Upper lobe of right lung (tissue), 1 donor: Measurements from ENCODE around the gene FRS3. TPM values are rescaled to one million over a fixed set of nuclear protein-coding genes. Genes with fewer than 3 reads are reported as not detected.

Source experiments
- ATAC-seq: fragments of 200-7000 bp; cut with Tn5 transposase; one replicate; pipeline ENCODE4 v1.9.1; 2020; ENCODE audit warnings: mild to moderate bottlenecking, moderate library complexity
- DNase-seq: peaks from one replicate; pipeline ENCODE4 v3.0.0-alpha.2; 2020
- H3K27ac ChIP-seq: fragments of 200-600 bp; one replicate; pipeline ENCODE4 v1.8.0; 2022
- H3K27me3 ChIP-seq: fragments of 200-600 bp; one replicate; pipeline ENCODE4 v1.8.0; 2022; ENCODE audit warnings: mild to moderate bottlenecking
- H3K36me3 ChIP-seq: fragments of 200-600 bp; one replicate; pipeline ENCODE4 v1.8.0; 2022
- H3K4me1 ChIP-seq: fragments of 200-600 bp; one replicate; pipeline ENCODE4 v1.8.0; 2022
- H3K4me3 ChIP-seq: fragments of 200-600 bp; one replicate; pipeline ENCODE4 v1.8.0; 2022; ENCODE audit warnings: mild to moderate bottlenecking
- H3K9me3 ChIP-seq: fragments of 200-600 bp; one replicate; pipeline ENCODE4 v1.8.0; 2022
- intact Hi-C: fragments of 100-400 bp; cut with DNase I; formaldehyde crosslinking; loops from one replicate; pipeline ENCODE4 v1.11.0; 2022
- total RNA-seq: library from RNA; stranded (reverse); fragmentation: NEBNext Ultra II Directional; extraction: Animal tissue kit (Norgen Biotek cat#: 25700); gene quantifications from one replicate; pipeline ENCODE4 v1.2.1, GENCODE V29; 2021
- TF ChIP-seq, protein P1 (sequence below): fragments of 200-600 bp; IDR thresholded peaks from one replicate; pipeline ENCODE4 v1.8.0; 2022; ENCODE audit warnings: antibody characterized with exemption
- donor health status: DM: no; HTN: yes; CAD: no; lungs with severe emphysema.

FRS3 gene
- total RNA-seq, 1 donor from 2014 or later, result 8.5 TPM

DNA sequence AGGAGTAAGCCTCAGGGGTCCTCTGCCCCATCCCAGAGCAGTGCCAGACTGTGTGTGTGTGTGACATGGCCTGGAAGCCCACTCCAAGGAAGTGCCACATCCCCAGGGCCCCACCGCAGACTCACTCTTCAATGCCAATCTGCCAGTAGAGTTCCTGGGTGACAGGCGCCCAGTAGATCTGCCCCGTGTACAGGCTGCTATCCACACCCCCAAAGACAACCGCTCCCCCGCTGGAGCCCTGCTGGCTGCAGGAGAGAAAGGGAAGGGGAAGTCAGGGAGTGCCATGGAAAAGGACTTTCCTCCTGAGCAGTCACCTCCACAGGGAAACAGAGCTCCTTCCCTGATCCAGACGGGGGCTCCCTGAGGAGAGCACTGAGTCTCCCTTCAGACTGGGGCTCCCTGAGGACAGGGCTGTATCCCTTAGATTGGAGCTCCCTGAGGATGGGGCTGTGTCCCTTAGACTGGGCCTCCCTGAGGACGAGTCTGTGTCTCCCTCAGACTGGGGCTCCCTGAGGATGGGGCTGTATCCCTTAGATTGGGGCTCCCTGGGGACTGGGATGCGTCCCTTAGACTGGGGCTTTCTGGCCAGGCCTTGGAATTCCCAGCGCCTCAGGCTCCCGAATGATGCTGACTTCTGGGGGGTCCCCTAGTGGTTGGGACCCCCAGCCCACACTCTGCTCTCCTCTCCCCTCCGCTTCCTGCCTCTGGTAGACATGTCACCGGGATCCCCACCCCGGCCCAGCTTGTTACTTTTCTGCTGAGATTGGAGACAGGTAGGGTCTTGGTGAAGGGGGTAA is 39.1 kb downstream of the FRS3 start:
- DNase-seq (no peak), ATAC-seq (no peak)
- Histone ChIP-seq H3K27ac (no peak overlapping the region), H3K4me3 (no peak overlapping the region), H3K9me3 (no peaks in the 10 kb centered on the region), H3K27me3 (no peaks in the 10 kb centered on the region), H3K4me1 (no peaks in the 10 kb centered on the region), H3K36me3 (no peaks in the 10 kb centered on the region)
- intact Hi-C loops, result no loop called here
- TF ChIP-seq, protein P1, sequence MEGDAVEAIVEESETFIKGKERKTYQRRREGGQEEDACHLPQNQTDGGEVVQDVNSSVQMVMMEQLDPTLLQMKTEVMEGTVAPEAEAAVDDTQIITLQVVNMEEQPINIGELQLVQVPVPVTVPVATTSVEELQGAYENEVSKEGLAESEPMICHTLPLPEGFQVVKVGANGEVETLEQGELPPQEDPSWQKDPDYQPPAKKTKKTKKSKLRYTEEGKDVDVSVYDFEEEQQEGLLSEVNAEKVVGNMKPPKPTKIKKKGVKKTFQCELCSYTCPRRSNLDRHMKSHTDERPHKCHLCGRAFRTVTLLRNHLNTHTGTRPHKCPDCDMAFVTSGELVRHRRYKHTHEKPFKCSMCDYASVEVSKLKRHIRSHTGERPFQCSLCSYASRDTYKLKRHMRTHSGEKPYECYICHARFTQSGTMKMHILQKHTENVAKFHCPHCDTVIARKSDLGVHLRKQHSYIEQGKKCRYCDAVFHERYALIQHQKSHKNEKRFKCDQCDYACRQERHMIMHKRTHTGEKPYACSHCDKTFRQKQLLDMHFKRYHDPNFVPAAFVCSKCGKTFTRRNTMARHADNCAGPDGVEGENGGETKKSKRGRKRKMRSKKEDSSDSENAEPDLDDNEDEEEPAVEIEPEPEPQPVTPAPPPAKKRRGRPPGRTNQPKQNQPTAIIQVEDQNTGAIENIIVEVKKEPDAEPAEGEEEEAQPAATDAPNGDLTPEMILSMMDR, result no peak

DNA sequence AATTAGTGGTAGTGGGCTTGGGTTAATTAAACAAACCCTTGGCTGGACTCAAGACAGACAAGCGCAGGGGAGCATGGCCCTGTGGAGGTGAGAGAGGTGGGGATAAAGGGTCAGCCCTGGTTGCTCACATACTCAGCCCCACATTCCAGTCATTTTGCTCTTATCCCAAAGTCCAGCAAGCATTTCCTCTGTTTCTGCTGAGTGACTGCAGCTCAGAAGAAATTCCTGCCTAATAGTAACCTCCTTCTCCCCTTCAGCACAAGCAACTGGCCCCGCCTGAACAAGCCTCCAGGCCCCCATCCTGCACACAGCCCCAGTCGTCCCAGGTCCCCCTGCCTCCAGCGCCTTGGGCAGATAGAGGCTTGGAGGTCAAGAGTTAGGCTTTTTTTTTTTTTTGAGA is 40.7 kb downstream of the FRS3 start:
- intact Hi-C loops, result no loop called here

DNA sequence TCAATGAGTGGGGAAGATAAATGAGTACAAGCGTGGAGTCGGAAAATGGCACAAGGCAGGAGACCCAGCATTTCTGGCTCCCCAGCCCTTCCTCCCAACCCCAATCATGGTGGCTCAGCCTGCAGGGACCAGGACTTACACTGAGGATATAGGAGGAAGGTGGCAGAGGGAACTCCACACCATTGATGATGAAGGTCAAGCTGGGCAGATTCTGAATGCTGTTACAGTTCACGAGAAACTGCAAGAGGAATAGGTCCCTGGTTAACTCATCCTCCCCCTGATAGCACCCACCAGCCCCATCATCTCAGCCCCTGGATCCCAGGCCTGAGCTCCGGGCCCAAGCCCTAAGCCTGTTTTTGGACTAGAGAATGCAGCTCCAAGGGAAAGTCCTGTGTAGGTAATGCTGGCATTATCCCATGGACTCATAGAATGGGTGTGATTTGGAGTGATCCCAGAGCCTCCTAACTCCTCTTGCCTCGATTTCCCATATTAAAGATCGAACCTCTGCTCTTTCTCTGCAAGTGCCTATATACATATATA is 42.0 kb downstream of the FRS3 start:
- Histone ChIP-seq H3K9me3 (no peaks in the 10 kb centered on the region), H3K36me3 (no peaks in the 10 kb centered on the region), H3K4me1 (peaks cover 11% of the 10 kb centered on the region), H3K4me3 (no peak overlapping the region), H3K27me3 (no peaks in the 10 kb centered on the region), H3K27ac (no peak overlapping the region)
- no peak for DNase-seq
- ATAC-seq, result no peak
- TF ChIP-seq, protein P1, result no peak
- intact Hi-C loops, result no loop called here

More for the DNA sequence above, 40.7 kb downstream of the FRS3 start:
- H3K4me1 ChIP-seq, result no peaks in the 10 kb centered on the region
- ATAC-seq, result no peak
- H3K27ac ChIP-seq, result no peak overlapping the region
- H3K27me3 ChIP-seq, result no peaks in the 10 kb centered on the region
- no peak for DNase-seq
- no peak overlapping the region for H3K4me3 ChIP-seq
- H3K36me3 ChIP-seq, result no peaks in the 10 kb centered on the region
- no peaks in the 10 kb centered on the region for H3K9me3 ChIP-seq
- TF ChIP-seq, protein P1, result no peak

DNA sequence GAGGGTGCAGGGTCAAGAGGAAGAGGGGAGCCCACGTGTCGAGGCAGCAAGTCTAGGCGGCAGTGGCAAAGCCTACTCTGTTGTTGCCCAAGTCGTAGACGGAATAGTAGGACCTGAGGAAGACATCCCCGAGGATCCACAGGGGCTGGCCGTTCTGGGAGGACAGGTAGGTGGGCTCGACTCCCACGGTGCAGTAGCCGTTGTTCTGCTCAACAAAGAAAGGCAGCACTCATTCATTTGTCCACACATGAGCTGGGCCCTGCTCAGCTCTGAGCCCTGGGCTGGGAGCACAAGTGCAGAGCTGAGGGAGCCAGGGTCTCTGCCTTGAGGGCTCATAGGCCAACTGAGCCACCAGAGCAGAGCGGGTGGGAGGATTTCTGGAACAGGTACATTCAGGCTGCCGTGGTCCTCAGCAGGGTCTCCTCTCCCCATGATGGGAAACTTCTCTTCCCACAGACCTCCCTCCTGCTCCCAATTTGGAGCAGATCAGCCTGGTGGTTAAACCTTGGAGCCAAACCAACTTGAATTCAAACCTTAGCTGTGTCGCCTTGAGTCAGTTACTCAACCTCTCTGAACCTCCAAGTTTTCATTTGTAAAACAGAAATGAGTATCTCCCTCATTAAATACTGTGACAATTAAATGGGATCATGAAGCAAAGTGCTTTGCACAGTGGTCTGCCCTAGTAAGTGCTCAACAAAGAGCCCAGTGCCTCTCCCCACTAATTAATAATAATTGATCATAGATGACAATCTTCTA is 42.7 kb downstream of the FRS3 start:
- TF ChIP-seq, protein P1, result no peak
- Histone ChIP-seq H3K36me3 (no peaks in the 10 kb centered on the region), H3K4me3 (no peak overlapping the region), H3K4me1 (peaks cover 18% of the 10 kb centered on the region), H3K27ac (no peak overlapping the region), H3K27me3 (no peaks in the 10 kb centered on the region), H3K9me3 (no peaks in the 10 kb centered on the region)
- ATAC-seq, result no peak
- DNase-seq, result no peak
- intact Hi-C loops, result no loop called here

DNA sequence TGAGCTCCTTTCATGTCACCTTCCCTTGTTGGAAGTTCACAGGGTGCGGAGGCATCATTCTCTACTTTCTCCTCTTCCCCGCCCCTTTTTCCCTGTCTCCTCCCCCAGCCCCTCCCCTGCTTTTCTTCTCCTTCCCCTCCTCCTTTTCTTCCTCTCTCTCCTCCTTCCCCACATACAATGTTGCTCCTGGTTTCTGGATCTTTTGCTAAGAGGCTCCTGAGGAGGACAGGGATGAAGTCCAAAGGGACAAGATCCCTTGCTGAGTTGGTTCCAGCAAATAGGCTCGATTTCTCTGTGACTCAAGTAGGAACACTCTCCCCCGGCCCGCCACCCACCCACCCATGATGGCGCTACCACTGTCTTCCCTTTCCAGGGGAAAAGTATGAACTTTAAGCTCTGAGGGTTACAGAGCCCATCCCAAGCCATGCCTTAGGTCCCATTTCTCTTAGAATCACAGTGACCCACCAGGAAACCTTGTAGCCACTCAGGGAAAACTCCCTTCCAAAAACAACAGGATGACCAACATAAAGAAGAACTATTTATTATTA is 43.4 kb downstream of the FRS3 start:
- no peak for DNase-seq

More for the DNA sequence above, 43.4 kb downstream of the FRS3 start:
- H3K4me3 ChIP-seq, result peak overlapping the region; percentile 6
- ATAC-seq, result no peak
- no peaks in the 10 kb centered on the region for H3K27me3 ChIP-seq
- no peaks in the 10 kb centered on the region for H3K36me3 ChIP-seq
- H3K4me1 ChIP-seq, result peaks cover 23% of the 10 kb centered on the region
- H3K27ac ChIP-seq, result no peak overlapping the region
- intact Hi-C loops, result no loop called here
- no peaks in the 10 kb centered on the region for H3K9me3 ChIP-seq
- TF ChIP-seq, protein P1, result no peak
